NT2/D1 (cell line): ENCODE data around the gene U2SURP.

Experiments used
- SUZ12 ChIP-seq: IDR thresholded peaks from 2 replicates; pipeline ENCODE4 v1.6.1; 2011; ENCODE audit not compliant: insufficient read length, insufficient read depth; ENCODE audit errors: extremely low read depth
- ZNF274 ChIP-seq: IDR thresholded peaks from 2 replicates; pipeline ENCODE4 v1.6.1; 2011; ENCODE audit warnings: mild to moderate bottlenecking, low read depth, low read length

DNA sequence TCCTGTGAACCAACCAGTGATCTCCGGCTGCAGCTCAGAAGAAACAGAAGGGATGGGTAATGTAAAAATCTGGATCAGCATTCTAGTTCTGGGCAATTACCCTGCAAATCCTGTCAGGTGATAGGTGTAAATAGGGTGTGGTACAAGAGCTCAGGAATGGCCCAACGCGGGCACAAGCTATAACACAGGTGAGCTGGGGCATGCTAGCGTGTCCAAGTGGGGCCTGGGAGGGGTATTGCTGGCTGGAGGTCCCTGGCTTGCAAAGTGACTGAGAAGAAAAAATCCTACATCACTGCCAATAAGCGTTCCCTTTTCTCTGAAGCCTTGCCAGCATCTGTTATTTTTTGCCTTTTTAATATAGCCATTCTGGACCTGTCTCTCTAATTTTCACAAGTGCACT, 108.5 kb downstream of the U2SURP start:
- TF ChIP-seq ZNF274 (no peak), SUZ12 (no peak)
